Mesenchymal stem cell (in vitro differentiated cells and primary cell): Measurements from ENCODE around the gene OGN.
"Not testable (repeated sequence)": the region's sequence is repeated elsewhere in the genome, so short reads cannot be mapped to it uniquely, and the experiment has no call there.

Source experiments
- DNase-seq: peaks from one replicate; pipeline ENCODE4 v3.0.0-alpha.2; 2013
- H2AFZ ChIP-seq: one replicate; pipeline ENCODE4 v1.6.1; 2013; ENCODE audit warnings: low read depth, mild to moderate bottlenecking, control low read depth, inconsistent platforms, low read length, moderate library complexity
- H2AK5ac ChIP-seq: 2 replicates; pipeline ENCODE4 v1.6.1; 2013; ENCODE audit warnings: low read length, moderate library complexity, mild to moderate bottlenecking, inconsistent platforms; ENCODE audit not compliant: severe bottlenecking
- H2BK120ac ChIP-seq: one replicate; pipeline ENCODE4 v1.6.1; 2013; ENCODE audit warnings: low read depth, mild to moderate bottlenecking, inconsistent platforms, low read length, moderate library complexity
- H2BK12ac ChIP-seq, 2 experiments: one replicate each; pipeline ENCODE4 v1.6.1; 2013; ENCODE audit warnings: inconsistent platforms in 2 of 2, low read length in 2 of 2, mild to moderate bottlenecking in 2 of 2, moderate library complexity in 2 of 2, control low read depth in 1 of 2
- H2BK15ac ChIP-seq: one replicate; pipeline ENCODE4 v1.6.1; 2013; ENCODE audit warnings: mild to moderate bottlenecking, low read depth, inconsistent platforms; ENCODE audit not compliant: poor library complexity, severe bottlenecking
- H2BK5ac ChIP-seq: 2 replicates; pipeline ENCODE4 v1.6.1; 2013; ENCODE audit warnings: low read depth, mild to moderate bottlenecking, low read length, control low read depth, inconsistent platforms; ENCODE audit not compliant: poor library complexity, severe bottlenecking
- H3K14ac ChIP-seq, 2 experiments: one replicate each; pipeline ENCODE4 v1.6.1; 2013; ENCODE audit warnings: inconsistent platforms in 2 of 2, low read length in 2 of 2, control low read depth in 1 of 2, mild to moderate bottlenecking in 1 of 2, moderate library complexity in 1 of 2
- H3K18ac ChIP-seq, 2 experiments: one replicate each; pipeline ENCODE4 v1.6.1; 2013; ENCODE audit warnings: inconsistent platforms in 2 of 2, low read length in 2 of 2, control low read depth in 1 of 2, low read depth in 1 of 2, mild to moderate bottlenecking in 1 of 2
- H3K23ac ChIP-seq, 2 experiments: one replicate each; pipeline ENCODE4 v1.6.1; 2013; ENCODE audit warnings: inconsistent platforms in 2 of 2, low read length in 2 of 2, mild to moderate bottlenecking in 2 of 2, moderate library complexity in 2 of 2, control low read depth in 1 of 2
- H3K27ac ChIP-seq: 2 replicates; pipeline ENCODE4 v1.5.1; 2013; ENCODE audit warnings: mild to moderate bottlenecking, moderate library complexity, low read length, control low read depth, inconsistent platforms; ENCODE audit not compliant: poor library complexity, severe bottlenecking
- H3K27me3 ChIP-seq, 2 experiments: 2 replicates each; pipeline versions ENCODE4 v1.6.1 to v1.7.0; 2013; ENCODE audit warnings: low read length in 2 of 2, mild to moderate bottlenecking in 2 of 2, moderate library complexity in 2 of 2, control low read depth in 1 of 2, inconsistent platforms in 1 of 2; ENCODE audit not compliant: control insufficient read depth in 1 of 2, insufficient read depth in 1 of 2
- H3K36me3 ChIP-seq, 2 experiments: 2 replicates each; pipeline versions ENCODE4 v1.6.1 to v1.7.0; 2013; ENCODE audit warnings: low read length in 2 of 2, control low read depth in 1 of 2, inconsistent platforms in 1 of 2, low read depth in 1 of 2, mild to moderate bottlenecking in 1 of 2; ENCODE audit not compliant: insufficient read depth in 2 of 2, control insufficient read depth in 1 of 2
- H3K4ac ChIP-seq, 2 experiments: one replicate each; pipeline ENCODE4 v1.6.1; 2013; ENCODE audit warnings: inconsistent platforms in 2 of 2, low read length in 2 of 2, mild to moderate bottlenecking in 2 of 2, moderate library complexity in 2 of 2, control low read depth in 1 of 2, low read depth in 1 of 2
- H3K4me1 ChIP-seq: 2 replicates; pipeline ENCODE4 v1.6.1; 2013; ENCODE audit warnings: low read depth, low read length, control low read depth; ENCODE audit not compliant: control insufficient read depth, insufficient read depth
- H3K4me2 ChIP-seq: 2 replicates; pipeline ENCODE4 v1.6.1; 2013; ENCODE audit warnings: low read length, mild to moderate bottlenecking, inconsistent platforms; ENCODE audit not compliant: poor library complexity, severe bottlenecking
- H3K4me3 ChIP-seq, 2 experiments: 2 replicates each; pipeline versions ENCODE4 v1.5.1 to v1.7.0; 2013; ENCODE audit warnings: low read length in 2 of 2, mild to moderate bottlenecking in 2 of 2, control low read depth in 1 of 2, low read depth in 1 of 2; ENCODE audit not compliant: insufficient read depth in 1 of 2
- H3K79me1 ChIP-seq: replicated peaks from 2 replicates; pipeline ENCODE4 v1.6.1; 2013; ENCODE audit warnings: mild to moderate bottlenecking, control low read depth, low read length, inconsistent platforms; ENCODE audit not compliant: poor library complexity, severe bottlenecking
- H3K9ac ChIP-seq: 2 replicates; pipeline ENCODE4 v1.7.0; 2013; ENCODE audit warnings: mild to moderate bottlenecking, low read length, moderate library complexity
- H3K9me3 ChIP-seq: 2 replicates; pipeline ENCODE4 v1.7.0; 2013; ENCODE audit warnings: mild to moderate bottlenecking, low read length; ENCODE audit not compliant: control insufficient read depth
- H4K8ac ChIP-seq: one replicate; pipeline ENCODE4 v1.6.1; 2013; ENCODE audit warnings: inconsistent platforms, mild to moderate bottlenecking, low read length, moderate library complexity
- H4K91ac ChIP-seq: one replicate; pipeline ENCODE4 v1.6.1; 2013; ENCODE audit warnings: mild to moderate bottlenecking, low read length, inconsistent platforms
- WGBS: methylation state at CpG from one replicate; pipeline ENCODE4 v1.1.7; 2013; ENCODE audit warnings: mixed read lengths; 5-methylcytosine and 5-hydroxymethylcytosine counted together

OGN gene

GRCh38 chr9:92411157-92411556 is 6.8 kb upstream of the OGN start:
- not testable (repeated sequence) for H3K4me3 ChIP-seq, H4K8ac ChIP-seq, H2AK5ac ChIP-seq, H3K27me3 ChIP-seq, H3K23ac ChIP-seq, H3K14ac ChIP-seq, DNase-seq, H3K4me2 ChIP-seq, H2BK120ac ChIP-seq, H2AFZ ChIP-seq, H4K91ac ChIP-seq, H2BK12ac ChIP-seq, H3K36me3 ChIP-seq, H3K4ac ChIP-seq, H3K4me1 ChIP-seq, H3K9me3 ChIP-seq, H3K27ac ChIP-seq, H3K18ac ChIP-seq, H3K79me1 ChIP-seq, H2BK5ac ChIP-seq, H2BK15ac ChIP-seq
- H3K9ac ChIP-seq, result peak overlapping the region; percentile 32
- WGBS, result 84% methylated on average over 4 of the region's 4 CpGs

- H3K9ac ChIP-seq, result no peak overlapping the region
- no peaks in the 10 kb centered on the region for H3K4me1 ChIP-seq
- no peaks in the 10 kb centered on the region for H3K36me3 ChIP-seq
- no peak for DNase-seq
- no peak overlapping the region for H3K23ac ChIP-seq
- no peak overlapping the region for H3K27ac ChIP-seq
- no peak overlapping the region for H4K91ac ChIP-seq
- H3K4me3 ChIP-seq, result no peak overlapping the region
- no peaks in the 10 kb centered on the region for H3K9me3 ChIP-seq
- no peak overlapping the region for H4K8ac ChIP-seq
- no peak overlapping the region for H2AK5ac ChIP-seq
- H2BK5ac ChIP-seq, result no peak overlapping the region
- H2AFZ ChIP-seq, result no peak overlapping the region
- no peak overlapping the region for H3K4ac ChIP-seq
- no peak overlapping the region for H3K4me2 ChIP-seq
- H3K18ac ChIP-seq, result no peak overlapping the region
- no peak overlapping the region for H2BK12ac ChIP-seq
- WGBS, result 100% methylated on average over 1 of the region's 2 CpGs
- no peak overlapping the region for H3K14ac ChIP-seq
- no peaks in the 10 kb centered on the region for H3K27me3 ChIP-seq
- H2BK15ac ChIP-seq, result no peak overlapping the region
- H3K79me1 ChIP-seq, result no peaks in the 10 kb centered on the region
- H2BK120ac ChIP-seq, result no peak overlapping the region
Measured at GRCh38 chr9:92408747-92409478, 4.5 kb upstream of the OGN start.

GRCh38 chr9:92407818-92408217 is 3.4 kb upstream of the OGN start:
- Histone ChIP-seq H3K4me3 (no peak overlapping the region), H3K23ac (no peak overlapping the region), H3K27me3 (no peaks in the 10 kb centered on the region), H4K91ac (no peak overlapping the region), H2AK5ac (no peak overlapping the region), H3K18ac (no peak overlapping the region), H3K4ac (no peak overlapping the region), H3K9ac (no peak overlapping the region), H2BK15ac (no peak overlapping the region), H3K4me2 (no peak overlapping the region), H3K14ac (no peak overlapping the region), H4K8ac (no peak overlapping the region), H3K79me1 (no peaks in the 10 kb centered on the region), H3K9me3 (no peaks in the 10 kb centered on the region), H2BK5ac (no peak overlapping the region), H3K4me1 (no peaks in the 10 kb centered on the region), H2AFZ (no peak overlapping the region), H2BK120ac (no peak overlapping the region), H3K36me3 (no peaks in the 10 kb centered on the region), H3K27ac (no peak overlapping the region), H2BK12ac (no peak overlapping the region)
- DNase-seq, result no peak
- 95% methylated on average over 2 of the region's 2 CpGs for WGBS

GRCh38 chr9:92406477-92406876 is 2.1 kb upstream of the OGN start:
- H3K27me3 ChIP-seq, result no peaks in the 10 kb centered on the region
- no peak overlapping the region for H3K4ac ChIP-seq
- no peak overlapping the region for H2BK12ac ChIP-seq
- peak; percentile 12 for DNase-seq
- no peak overlapping the region for H3K23ac ChIP-seq
- H3K79me1 ChIP-seq, result no peaks in the 10 kb centered on the region
- no peak overlapping the region for H2BK15ac ChIP-seq
- WGBS, result 32% methylated on average over 3 of the region's 3 CpGs
- no peak overlapping the region for H3K4me2 ChIP-seq
- no peak overlapping the region for H4K91ac ChIP-seq
- H3K9ac ChIP-seq, result peak overlapping the region; percentile 2
- H3K4me3 ChIP-seq, result no peak overlapping the region
- no peak overlapping the region for H3K18ac ChIP-seq
- no peak overlapping the region for H2AFZ ChIP-seq
- H4K8ac ChIP-seq, result no peak overlapping the region
- no peak overlapping the region for H2BK5ac ChIP-seq
- H3K4me1 ChIP-seq, result no peaks in the 10 kb centered on the region
- H3K14ac ChIP-seq, result no peak overlapping the region
- no peaks in the 10 kb centered on the region for H3K9me3 ChIP-seq
- no peak overlapping the region for H2AK5ac ChIP-seq
- H2BK120ac ChIP-seq, result no peak overlapping the region
- no peak overlapping the region for H3K27ac ChIP-seq
- no peaks in the 10 kb centered on the region for H3K36me3 ChIP-seq
